ENCODE measurements around the gene INCENP.

The INCENP gene

GRCh38 chr11:62141111-62142042, 17.6 kb downstream of the INCENP start:
- no peak for TF ChIP-seq POLR2A (IDR thresholded peaks at IDR 0.05; ENCODE audit: low read depth, low read length)
- DNase-seq (ENCODE audit: insufficient read length, low spot score) (no peak), FAIRE-seq (no peak)

GRCh38 chr11:62142043-62142375, 18.2 kb downstream of the INCENP start:
- DNase-seq (ENCODE audit: insufficient read length, low spot score), result no peak

GRCh38 chr11:62142921-62143320, 19.1 kb downstream of the INCENP start:
- TF ChIP-seq POLR2A (IDR thresholded peaks at IDR 0.05; ENCODE audit: low read depth, low read length), result no peak
- FAIRE-seq (no peak), DNase-seq (ENCODE audit: insufficient read length, low spot score) (no peak)

More at GRCh38 chr11:62142043-62142375, 18.2 kb downstream of the INCENP start:
- TF ChIP-seq POLR2A (IDR thresholded peaks at IDR 0.05; ENCODE audit: low read depth, low read length), result no peak
- no peak for FAIRE-seq

- no peak for FAIRE-seq
- no peak for TF ChIP-seq POLR2A (IDR thresholded peaks at IDR 0.05; ENCODE audit: low read depth, low read length)
- no peak for DNase-seq (ENCODE audit: insufficient read length, low spot score)
Measured at GRCh38 chr11:62143727-62144126, 19.9 kb downstream of the INCENP start.

GRCh38 chr11:62144641-62145255, 20.9 kb downstream of the INCENP start:
- TF ChIP-seq POLR2A (IDR thresholded peaks at IDR 0.05; ENCODE audit: low read depth, low read length), result no peak
- FAIRE-seq, result no peak
- no peak for DNase-seq (ENCODE audit: insufficient read length, low spot score)

GRCh38 chr11:62145261-62145871, 21.6 kb downstream of the INCENP start:
- no peak for FAIRE-seq
- no peak for DNase-seq (ENCODE audit: insufficient read length, low spot score)
- no peak for TF ChIP-seq POLR2A (IDR thresholded peaks at IDR 0.05; ENCODE audit: low read depth, low read length)

GRCh38 chr11:62146476-62147200, 22.8 kb downstream of the INCENP start:
- no peak for FAIRE-seq
- no peak for TF ChIP-seq POLR2A (IDR thresholded peaks at IDR 0.05; ENCODE audit: low read depth, low read length)
- no peak for DNase-seq (ENCODE audit: insufficient read length, low spot score)

GRCh38 chr11:62147545-62147944, 23.7 kb downstream of the INCENP start:
- TF ChIP-seq POLR2A (IDR thresholded peaks at IDR 0.05; ENCODE audit: low read depth, low read length), result no peak
- DNase-seq (ENCODE audit: insufficient read length, low spot score), result no peak
- no peak for FAIRE-seq

- DNase-seq (ENCODE audit: insufficient read length, low spot score) (no peak), FAIRE-seq (no peak)
- TF ChIP-seq POLR2A (IDR thresholded peaks at IDR 0.05; ENCODE audit: low read depth, low read length), result no peak
Measured at GRCh38 chr11:62148271-62148980, 24.6 kb downstream of the INCENP start.

- DNase-seq (ENCODE audit: insufficient read length, low spot score), result no peak
- no peak for TF ChIP-seq POLR2A (IDR thresholded peaks at IDR 0.05; ENCODE audit: low read depth, low read length)
- FAIRE-seq, result no peak
Measured at GRCh38 chr11:62149986-62150886, 26.4 kb downstream of the INCENP start.

- no peak for DNase-seq (ENCODE audit: insufficient read length, low spot score)
- no peak for TF ChIP-seq POLR2A (IDR thresholded peaks at IDR 0.05; ENCODE audit: low read depth, low read length)
- no peak for FAIRE-seq
Measured at GRCh38 chr11:62150887-62151736, 27.3 kb downstream of the INCENP start.

- no peak for TF ChIP-seq POLR2A (IDR thresholded peaks at IDR 0.05; ENCODE audit: low read depth, low read length)
- FAIRE-seq, result no peak
- no peak for DNase-seq (ENCODE audit: insufficient read length, low spot score)
Measured at GRCh38 chr11:62151737-62152102, 27.9 kb downstream of the INCENP start.

Data from H54 (cell line).